Measurements from ENCODE around the gene SNAP25.

SNAP25 gene

GRCh38 chr20:10309326-10309725 is 90.7 kb downstream of the SNAP25 start:
- H3K4me3 ChIP-seq (ENCODE audit: low read length) = no peak overlapping the region
- no peak for TF ChIP-seq CTCF (conservative IDR thresholded peaks at IDR 0.05; ENCODE audit: low read depth, low read length)
- DNase-seq (ENCODE audit: low read depth) = peak; percentile 76

- no peak for DNase-seq (ENCODE audit: low read depth)
- TF ChIP-seq CTCF (conservative IDR thresholded peaks at IDR 0.05; ENCODE audit: low read depth, low read length) = no peak
- no peak overlapping the region for H3K4me3 ChIP-seq (ENCODE audit: low read length)
Measured at GRCh38 chr20:10312111-10312510, 93.5 kb downstream of the SNAP25 start.

- no peak for DNase-seq (ENCODE audit: low read depth)
- no peak for TF ChIP-seq CTCF (conservative IDR thresholded peaks at IDR 0.05; ENCODE audit: low read depth, low read length)
- no peak overlapping the region for H3K4me3 ChIP-seq (ENCODE audit: low read length)
Measured at GRCh38 chr20:10313215-10313614, 94.6 kb downstream of the SNAP25 start.

GRCh38 chr20:10313701-10314100 is 95.1 kb downstream of the SNAP25 start:
- no peak for TF ChIP-seq CTCF (conservative IDR thresholded peaks at IDR 0.05; ENCODE audit: low read depth, low read length)

GRCh38 chr20:10314198-10314597 is 95.6 kb downstream of the SNAP25 start:
- TF ChIP-seq CTCF (conservative IDR thresholded peaks at IDR 0.05; ENCODE audit: low read depth, low read length) = no peak
- no peak for DNase-seq (ENCODE audit: low read depth)
- H3K4me3 ChIP-seq (ENCODE audit: low read length) = no peak overlapping the region

More at GRCh38 chr20:10313701-10314100, 95.1 kb downstream of the SNAP25 start:
- H3K4me3 ChIP-seq (ENCODE audit: low read length) = peak overlapping the region; percentile 5
- DNase-seq (ENCODE audit: low read depth) = peak; percentile 69

- no peak for TF ChIP-seq CTCF (conservative IDR thresholded peaks at IDR 0.05; ENCODE audit: low read depth, low read length)
- H3K4me3 ChIP-seq (ENCODE audit: low read length) = no peak overlapping the region
- no peak for DNase-seq (ENCODE audit: low read depth)
Measured at GRCh38 chr20:10315138-10315537, 96.5 kb downstream of the SNAP25 start.

- H3K4me3 ChIP-seq (ENCODE audit: low read length) = no peak overlapping the region
- DNase-seq (ENCODE audit: low read depth) = no peak
- peak; percentile 21 for TF ChIP-seq CTCF (conservative IDR thresholded peaks at IDR 0.05; ENCODE audit: low read depth, low read length)
Measured at GRCh38 chr20:10316582-10316981, 98.0 kb downstream of the SNAP25 start.
